VCaP (cell line): ENCODE results near the gene ZHX3.

ENCODE experiments used
- H3K27ac ChIP-seq: fragments of 450-650 bp; 2 replicates; pipeline ENCODE4 v1.5.1; 2017
- TF ChIP-seq, protein P1 (sequence below): fragments of 450-650 bp; conservative IDR thresholded peaks from 2 replicates; pipeline ENCODE4 v1.5.1; 2017; ENCODE audit warnings: mild to moderate bottlenecking, moderate library complexity

The ZHX3 gene

DNA sequence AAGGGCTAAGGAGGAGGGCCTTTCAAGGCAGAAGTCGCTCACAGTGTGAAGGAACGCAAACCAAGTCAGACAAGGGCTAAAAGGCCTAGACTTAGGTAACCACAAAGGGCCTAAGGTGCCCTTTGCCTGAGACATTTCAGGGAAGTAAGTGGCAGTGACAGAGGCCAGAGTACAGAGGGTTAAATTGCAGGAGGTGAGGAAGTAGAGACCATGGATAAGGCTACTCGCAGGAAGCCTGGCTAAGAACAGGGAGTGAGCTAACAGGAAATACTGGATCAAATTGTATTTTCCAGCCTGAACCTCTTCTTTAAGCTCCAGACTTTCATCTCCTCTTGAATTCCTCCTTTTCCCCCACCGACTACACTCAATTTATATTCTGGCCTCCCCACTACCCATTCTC lies 16.6 kb downstream of the ZHX3 start:
- TF ChIP-seq, protein P1, sequence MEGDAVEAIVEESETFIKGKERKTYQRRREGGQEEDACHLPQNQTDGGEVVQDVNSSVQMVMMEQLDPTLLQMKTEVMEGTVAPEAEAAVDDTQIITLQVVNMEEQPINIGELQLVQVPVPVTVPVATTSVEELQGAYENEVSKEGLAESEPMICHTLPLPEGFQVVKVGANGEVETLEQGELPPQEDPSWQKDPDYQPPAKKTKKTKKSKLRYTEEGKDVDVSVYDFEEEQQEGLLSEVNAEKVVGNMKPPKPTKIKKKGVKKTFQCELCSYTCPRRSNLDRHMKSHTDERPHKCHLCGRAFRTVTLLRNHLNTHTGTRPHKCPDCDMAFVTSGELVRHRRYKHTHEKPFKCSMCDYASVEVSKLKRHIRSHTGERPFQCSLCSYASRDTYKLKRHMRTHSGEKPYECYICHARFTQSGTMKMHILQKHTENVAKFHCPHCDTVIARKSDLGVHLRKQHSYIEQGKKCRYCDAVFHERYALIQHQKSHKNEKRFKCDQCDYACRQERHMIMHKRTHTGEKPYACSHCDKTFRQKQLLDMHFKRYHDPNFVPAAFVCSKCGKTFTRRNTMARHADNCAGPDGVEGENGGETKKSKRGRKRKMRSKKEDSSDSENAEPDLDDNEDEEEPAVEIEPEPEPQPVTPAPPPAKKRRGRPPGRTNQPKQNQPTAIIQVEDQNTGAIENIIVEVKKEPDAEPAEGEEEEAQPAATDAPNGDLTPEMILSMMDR, result no peak
- H3K27ac ChIP-seq, result no peak overlapping the region

DNA sequence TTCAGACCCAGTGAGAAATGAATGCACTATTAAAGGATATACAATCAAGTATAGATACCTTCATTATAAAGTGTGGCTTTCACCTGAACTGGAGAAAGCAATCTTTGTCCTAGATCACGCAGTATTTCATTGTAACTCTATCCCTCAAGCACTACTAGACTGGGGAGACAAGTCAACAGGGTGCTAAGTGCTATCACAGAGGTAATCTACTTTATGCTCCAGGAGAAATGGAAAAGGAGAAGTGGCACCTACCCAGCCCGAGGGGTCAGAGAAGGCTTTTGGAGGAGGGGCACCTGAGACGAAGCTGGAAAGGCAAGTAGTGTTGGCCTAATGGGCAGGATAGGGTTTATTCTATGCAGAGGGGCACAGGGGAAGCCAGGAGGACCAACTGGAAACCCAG lies 17.1 kb downstream of the ZHX3 start:
- TF ChIP-seq, protein P1, result no peak
- no peak overlapping the region for H3K27ac ChIP-seq

DNA sequence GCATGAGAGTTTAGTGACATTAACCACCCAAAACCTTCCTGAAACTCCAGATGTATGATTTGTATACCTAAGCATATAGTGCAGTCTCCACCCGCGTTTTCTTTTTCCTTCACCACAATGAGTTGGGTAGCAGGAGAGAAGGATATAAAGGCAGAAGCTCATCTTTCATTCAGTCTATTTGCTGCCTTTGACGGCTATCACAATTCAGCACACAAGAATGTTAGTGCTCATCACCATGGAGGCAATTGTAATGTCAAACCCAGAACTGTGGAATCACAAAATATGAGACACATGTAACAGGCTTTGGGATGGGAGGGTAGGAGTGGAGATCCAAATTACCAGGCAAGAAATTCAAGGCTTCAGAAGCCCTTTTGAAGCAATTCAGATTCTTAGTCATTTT lies 17.6 kb downstream of the ZHX3 start:
- no peak overlapping the region for H3K27ac ChIP-seq
- TF ChIP-seq, protein P1, result no peak

DNA sequence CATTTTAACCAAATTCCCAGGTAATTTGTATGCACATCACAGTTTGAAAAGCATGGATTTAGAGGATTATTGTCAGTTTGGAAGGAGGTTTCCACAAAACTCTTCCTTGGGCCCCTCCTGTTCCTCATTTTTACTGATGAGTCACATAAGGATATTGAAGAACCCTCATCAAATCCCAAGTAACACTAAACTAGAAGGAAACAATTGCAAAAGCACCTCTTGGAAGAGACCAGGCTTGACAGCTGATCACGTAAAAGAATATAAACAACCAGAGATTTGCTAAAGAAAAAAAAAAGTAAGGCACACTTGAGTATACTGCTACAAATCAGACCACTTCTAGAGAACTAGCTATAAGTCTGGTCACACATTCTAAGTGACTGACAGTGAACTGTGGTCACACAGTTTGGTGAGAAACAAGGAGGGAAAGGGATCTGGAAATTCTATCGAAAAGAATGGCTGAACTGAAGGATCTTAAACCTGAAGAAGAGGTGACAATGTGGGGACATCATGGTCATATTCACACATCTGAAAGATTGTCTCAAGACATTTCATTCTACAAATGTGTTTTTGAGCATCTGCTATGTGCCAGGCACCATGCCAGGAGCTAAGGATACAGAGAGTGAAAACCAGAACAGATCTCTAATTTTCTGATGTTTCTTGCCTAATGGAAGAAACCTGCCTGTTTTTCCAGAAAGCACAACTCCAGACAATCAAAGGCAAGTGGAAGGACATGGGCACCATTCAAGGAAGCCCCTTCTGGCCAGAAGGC lies 24.1 kb downstream of the ZHX3 start:
- TF ChIP-seq, protein P1, result no peak
- H3K27ac ChIP-seq, result no peak overlapping the region

DNA sequence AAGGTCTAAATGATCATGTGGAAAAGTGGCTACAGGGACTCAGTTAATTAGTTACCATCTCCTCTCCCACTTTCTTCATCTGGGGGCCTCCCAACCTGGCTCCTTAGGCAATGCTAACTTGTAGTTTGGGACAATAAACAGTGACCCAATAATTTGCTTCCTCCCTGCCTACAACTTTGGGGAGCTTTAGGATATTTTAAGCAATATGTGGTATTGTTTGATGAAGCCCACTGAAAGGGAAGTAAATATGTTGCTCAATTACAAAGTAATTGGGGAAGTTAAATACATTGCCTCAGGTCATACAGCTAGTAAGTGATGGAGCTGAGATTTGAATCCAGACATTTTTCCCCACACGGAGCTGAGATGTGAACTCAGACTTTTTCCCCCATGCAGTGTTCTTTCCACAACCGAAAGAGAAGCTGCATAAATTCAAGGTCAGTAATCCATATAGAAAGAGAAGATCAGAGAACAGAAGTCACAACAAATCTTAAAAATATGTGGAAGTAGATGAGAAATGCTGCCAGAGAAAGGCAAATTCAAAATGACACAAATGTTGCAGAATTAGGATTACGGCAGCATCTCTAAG lies 26.6 kb downstream of the ZHX3 start:
- TF ChIP-seq, protein P1, result no peak
- no peak overlapping the region for H3K27ac ChIP-seq

DNA sequence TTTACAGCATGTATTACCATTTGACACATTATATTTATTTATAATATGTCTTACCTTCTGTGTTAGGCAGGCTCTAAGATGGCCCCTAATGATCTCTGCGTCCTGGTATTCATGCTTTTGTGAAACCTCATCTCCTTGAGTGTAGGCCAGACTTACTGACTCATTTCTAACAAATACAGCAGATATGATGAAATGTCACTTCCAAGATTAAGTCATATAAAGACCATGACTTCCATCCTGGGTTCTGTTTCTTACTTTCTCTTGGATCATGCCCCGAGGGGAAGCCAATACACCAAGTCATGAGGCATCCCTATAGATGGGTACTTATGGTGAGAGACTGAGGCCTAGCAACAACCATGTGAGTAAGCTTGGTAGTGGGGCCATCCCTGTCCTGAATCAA lies 30.2 kb downstream of the ZHX3 start:
- TF ChIP-seq, protein P1, result no peak
- H3K27ac ChIP-seq, result no peak overlapping the region

DNA sequence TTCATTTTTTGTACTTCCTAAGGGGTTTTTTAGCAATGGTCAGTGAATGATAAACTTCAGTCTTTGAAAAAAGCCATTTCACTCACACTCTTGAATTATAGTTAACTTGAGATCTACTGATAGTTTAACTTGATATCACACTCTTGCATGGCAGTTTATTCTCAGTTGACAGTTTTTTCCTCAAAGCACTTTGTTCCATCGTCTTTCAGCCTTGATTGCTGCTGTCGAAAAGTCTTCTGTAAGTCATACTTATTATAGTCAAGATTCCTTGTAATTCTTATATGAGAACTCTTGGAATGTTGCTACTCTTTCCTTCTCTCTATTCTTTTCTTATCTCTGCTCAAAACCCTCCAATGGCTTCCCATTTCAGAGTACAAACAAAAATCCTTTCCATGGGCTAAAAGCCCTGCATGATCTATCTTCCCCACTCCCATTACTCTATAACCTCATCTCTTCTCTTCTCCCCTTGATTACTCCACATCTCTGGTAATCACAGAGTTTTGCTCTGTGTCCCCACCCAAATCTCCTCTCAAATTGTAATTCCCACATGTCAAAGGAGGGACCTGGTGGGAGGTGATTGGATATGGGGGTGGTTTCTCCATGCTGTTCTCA lies 31.2 kb downstream of the ZHX3 start:
- TF ChIP-seq, protein P1, result no peak

More for the DNA sequence above, 31.2 kb downstream of the ZHX3 start:
- no peak overlapping the region for H3K27ac ChIP-seq
